ENCODE results near the gene JMJD1C.

- TF ChIP-seq CTCF (IDR thresholded peaks at IDR 0.05) (no peak), POLR2A (IDR thresholded peaks at IDR 0.05) (no peak)
Measured at GRCh38 chr10:63431962-63432797, 33.6 kb downstream of the JMJD1C start.
